Neural progenitor cell (in vitro differentiated cells): ENCODE results near the gene DAZ1.
"Not testable (repeated sequence)": the region's sequence is repeated elsewhere in the genome, so short reads cannot be mapped to it uniquely, and the experiment has no call there.

Experiments
- CTCF ChIP-seq: fragments of 200-600 bp; sonication (generic); IDR thresholded peaks from 2 replicates; pipeline ENCODE4 v1.5.1; 2017; ENCODE audit warnings: antibody characterized with exemption, mild to moderate bottlenecking
- EZH2 ChIP-seq: fragments of 200-600 bp; sonication (generic); IDR thresholded peaks from 2 replicates; pipeline ENCODE4 v1.6.1; 2017; ENCODE audit warnings: antibody characterized with exemption, mild to moderate bottlenecking, moderate library complexity

GRCh38 chrY:23207455-23207854 lies 8.6 kb upstream of the DAZ1 start:
- TF ChIP-seq CTCF, EZH2: not testable (repeated sequence)
